ENCODE data around the gene PTPRR.

The PTPRR gene

DNA sequence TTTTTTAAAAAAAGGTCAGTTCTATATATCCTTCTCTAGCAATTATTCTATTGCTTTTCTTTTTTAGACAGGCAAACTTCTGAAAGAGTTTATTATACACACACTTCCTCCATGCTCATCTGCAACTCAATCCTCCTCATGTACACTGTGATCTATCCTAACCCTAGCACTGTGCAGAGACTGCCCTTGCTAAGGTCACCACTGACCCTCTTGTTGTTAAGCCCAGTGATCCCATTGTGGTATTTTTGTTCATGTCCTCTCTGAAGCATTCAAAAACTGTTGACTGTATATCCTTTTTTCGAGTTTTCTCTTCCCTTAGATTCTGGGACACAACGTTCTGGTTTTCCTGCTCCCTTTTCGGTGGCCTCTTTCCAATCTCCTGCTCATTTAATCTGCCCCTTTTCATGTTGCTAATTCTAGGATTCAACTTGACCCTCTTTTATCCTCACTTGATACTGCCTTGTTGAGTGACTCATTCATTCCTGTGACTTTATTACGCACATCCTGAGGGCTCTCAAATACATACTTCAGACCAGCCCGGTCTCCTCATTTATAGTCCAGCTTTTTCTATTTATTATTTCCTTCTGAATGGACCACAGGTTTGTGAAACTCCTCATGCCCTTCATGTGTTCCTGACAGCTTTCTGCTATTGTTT is 229.4 kb downstream of the PTPRR start:
- Histone ChIP-seq H2BK5ac (ENCODE audit: low read length) (no peak overlapping the region), H3K4ac (ENCODE audit: low read depth, low read length) (no peak overlapping the region), H3K27me3 (ENCODE audit: insufficient read depth, low read length, poor library complexity) (no peaks in the 10 kb centered on the region), H2AK5ac (ENCODE audit: low read length) (no peak overlapping the region), H3K27ac (ENCODE audit: low read depth, low read length) (no peak overlapping the region), H2BK15ac (replicated peaks; ENCODE audit: low read depth) (no peak overlapping the region), H3K18ac (ENCODE audit: low read length) (no peak overlapping the region), H3K4me1 (ENCODE audit: control insufficient read depth, low read depth, low read length) (no peaks in the 10 kb centered on the region), H3K4me2 (ENCODE audit: low read length) (no peak overlapping the region), H4K8ac (ENCODE audit: low read depth, low read length) (no peak overlapping the region), H3K79me1 (ENCODE audit: low read length) (no peaks in the 10 kb centered on the region), H3K79me2 (ENCODE audit: control insufficient read depth, insufficient read depth, low read length) (no peaks in the 10 kb centered on the region), H3K23ac (ENCODE audit: low read length) (no peak overlapping the region), H3K36me3 (ENCODE audit: control insufficient read depth, insufficient read depth, low read length) (no peaks in the 10 kb centered on the region), H3K56ac (ENCODE audit: low read length) (no peak overlapping the region), H4K5ac (ENCODE audit: low read length) (no peak overlapping the region), H3K4me3 (ENCODE audit: low read length) (no peak overlapping the region), H2BK120ac (ENCODE audit: low read depth, low read length) (no peak overlapping the region), H3K9ac (ENCODE audit: low read length) (no peak overlapping the region)
- no peak for DNase-seq
- no CpG with 5 or more reads among the region's 5 CpGs for WGBS (ENCODE audit: extremely low coverage, insufficient coverage, low lambda C conversion rate)

DNA sequence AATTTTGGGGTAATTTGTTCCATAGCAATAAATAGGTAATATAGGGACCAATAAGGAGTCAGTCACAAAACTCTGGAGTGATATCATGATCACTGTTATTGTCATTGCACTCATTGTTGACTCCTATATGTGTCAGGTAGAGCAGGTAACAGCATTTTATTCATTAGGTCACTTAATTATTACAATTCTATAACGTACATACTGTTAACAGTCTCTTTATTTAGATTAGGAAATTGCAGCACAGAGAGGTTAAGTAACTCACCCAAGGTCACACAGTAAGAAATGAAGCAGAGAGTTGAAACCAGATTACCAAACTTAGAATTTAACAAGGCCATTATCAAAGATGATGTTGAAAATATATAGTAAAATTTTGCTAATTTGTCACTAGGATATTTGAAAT is 233.6 kb downstream of the PTPRR start:
- no CpG with 5 or more reads among the region's 1 CpG for WGBS (ENCODE audit: extremely low coverage, insufficient coverage, low lambda C conversion rate)
- no peak overlapping the region for H3K23ac ChIP-seq (ENCODE audit: low read length)
- no peak overlapping the region for H2BK5ac ChIP-seq (ENCODE audit: low read length)

DNA sequence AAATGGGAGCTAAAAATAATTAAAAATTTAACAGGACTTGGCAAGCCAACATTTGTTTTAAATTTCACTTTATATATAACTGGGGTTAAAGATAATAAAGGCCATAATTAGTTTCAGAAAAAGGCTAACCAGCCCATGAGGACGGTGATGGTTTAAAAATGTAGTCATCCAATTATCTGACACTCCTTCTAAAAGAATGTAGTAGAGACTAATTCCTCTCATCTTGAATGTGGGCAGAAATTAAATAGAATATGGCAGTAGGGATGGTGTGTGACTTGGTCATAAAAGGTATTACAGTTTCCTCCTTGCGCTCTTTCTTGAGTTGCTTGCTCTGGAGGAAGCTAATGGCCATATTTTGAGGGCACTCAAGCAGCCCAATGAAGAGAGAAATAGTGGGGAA is 234.2 kb downstream of the PTPRR start:
- H2AK5ac ChIP-seq (ENCODE audit: low read length), result no peak overlapping the region
- no peak overlapping the region for H4K8ac ChIP-seq (ENCODE audit: low read depth, low read length)
- no peak overlapping the region for H3K18ac ChIP-seq (ENCODE audit: low read length)
- no peak overlapping the region for H4K5ac ChIP-seq (ENCODE audit: low read length)
- no peak overlapping the region for H3K4me2 ChIP-seq (ENCODE audit: low read length)
- H3K27me3 ChIP-seq (ENCODE audit: insufficient read depth, low read length, poor library complexity), result no peaks in the 10 kb centered on the region
- no peaks in the 10 kb centered on the region for H3K4me1 ChIP-seq (ENCODE audit: control insufficient read depth, low read depth, low read length)
- H3K27ac ChIP-seq (ENCODE audit: low read depth, low read length), result no peak overlapping the region
- no peaks in the 10 kb centered on the region for H3K79me1 ChIP-seq (ENCODE audit: low read length)
- H2BK15ac ChIP-seq (replicated peaks; ENCODE audit: low read depth), result no peak overlapping the region
- no peak for DNase-seq
- no peak overlapping the region for H3K4me3 ChIP-seq (ENCODE audit: low read length)
- H3K56ac ChIP-seq (ENCODE audit: low read length), result no peak overlapping the region
- no peaks in the 10 kb centered on the region for H3K36me3 ChIP-seq (ENCODE audit: control insufficient read depth, insufficient read depth, low read length)
- no CpG with 5 or more reads among the region's 2 CpGs for WGBS (ENCODE audit: extremely low coverage, insufficient coverage, low lambda C conversion rate)
- no peak overlapping the region for H3K4ac ChIP-seq (ENCODE audit: low read depth, low read length)
- no peak overlapping the region for H3K9ac ChIP-seq (ENCODE audit: low read length)
- no peak overlapping the region for H2BK5ac ChIP-seq (ENCODE audit: low read length)
- no peaks in the 10 kb centered on the region for H3K79me2 ChIP-seq (ENCODE audit: control insufficient read depth, insufficient read depth, low read length)
- H3K23ac ChIP-seq (ENCODE audit: low read length), result no peak overlapping the region
- H2BK120ac ChIP-seq (ENCODE audit: low read depth, low read length), result no peak overlapping the region

More for the DNA sequence above, 233.6 kb downstream of the PTPRR start:
- Histone ChIP-seq H3K79me2 (ENCODE audit: control insufficient read depth, insufficient read depth, low read length) (no peaks in the 10 kb centered on the region), H3K27me3 (ENCODE audit: insufficient read depth, low read length, poor library complexity) (no peaks in the 10 kb centered on the region), H3K4ac (ENCODE audit: low read depth, low read length) (no peak overlapping the region), H3K79me1 (ENCODE audit: low read length) (no peaks in the 10 kb centered on the region), H3K36me3 (ENCODE audit: control insufficient read depth, insufficient read depth, low read length) (no peaks in the 10 kb centered on the region), H3K4me3 (ENCODE audit: low read length) (no peak overlapping the region), H3K4me1 (ENCODE audit: control insufficient read depth, low read depth, low read length) (no peaks in the 10 kb centered on the region), H2AK5ac (ENCODE audit: low read length) (no peak overlapping the region), H4K5ac (ENCODE audit: low read length) (no peak overlapping the region), H3K18ac (ENCODE audit: low read length) (no peak overlapping the region), H2BK15ac (replicated peaks; ENCODE audit: low read depth) (no peak overlapping the region), H4K8ac (ENCODE audit: low read depth, low read length) (no peak overlapping the region), H2BK120ac (ENCODE audit: low read depth, low read length) (no peak overlapping the region), H3K56ac (ENCODE audit: low read length) (no peak overlapping the region), H3K27ac (ENCODE audit: low read depth, low read length) (no peak overlapping the region), H3K9ac (ENCODE audit: low read length) (no peak overlapping the region), H3K4me2 (ENCODE audit: low read length) (no peak overlapping the region)
- no peak for DNase-seq

DNA sequence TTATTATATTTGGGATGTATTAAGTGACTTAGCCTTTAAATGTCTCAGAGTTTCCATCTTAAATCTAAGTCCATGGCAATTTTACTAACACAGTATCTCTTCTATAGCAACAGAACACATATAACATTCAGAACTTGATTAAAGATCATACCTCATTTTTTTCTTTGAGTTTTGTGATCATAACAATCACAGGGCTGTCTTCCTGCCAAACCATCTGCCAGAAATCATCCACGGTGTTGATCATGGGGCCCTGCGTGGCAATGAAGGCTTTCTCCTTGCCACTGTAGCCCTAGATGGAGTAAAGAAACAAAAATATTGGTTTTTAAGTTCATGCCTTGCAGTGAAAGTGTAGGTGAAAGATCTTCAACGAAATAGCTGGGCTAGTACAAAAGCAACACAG is 236.6 kb downstream of the PTPRR start:
- Histone ChIP-seq H3K36me3 (ENCODE audit: control insufficient read depth, insufficient read depth, low read length) (no peaks in the 10 kb centered on the region), H3K27me3 (ENCODE audit: insufficient read depth, low read length, poor library complexity) (no peaks in the 10 kb centered on the region), H3K4me3 (ENCODE audit: low read length) (no peak overlapping the region), H2AK5ac (ENCODE audit: low read length) (no peak overlapping the region), H3K4ac (ENCODE audit: low read depth, low read length) (no peak overlapping the region), H4K5ac (ENCODE audit: low read length) (no peak overlapping the region), H3K27ac (ENCODE audit: low read depth, low read length) (no peak overlapping the region), H3K4me2 (ENCODE audit: low read length) (no peak overlapping the region), H3K56ac (ENCODE audit: low read length) (no peak overlapping the region), H3K4me1 (ENCODE audit: control insufficient read depth, low read depth, low read length) (no peaks in the 10 kb centered on the region), H2BK5ac (ENCODE audit: low read length) (no peak overlapping the region), H4K8ac (ENCODE audit: low read depth, low read length) (no peak overlapping the region), H2BK15ac (replicated peaks; ENCODE audit: low read depth) (no peak overlapping the region), H3K18ac (ENCODE audit: low read length) (no peak overlapping the region), H3K9ac (ENCODE audit: low read length) (no peak overlapping the region), H3K79me1 (ENCODE audit: low read length) (no peaks in the 10 kb centered on the region), H2BK120ac (ENCODE audit: low read depth, low read length) (no peak overlapping the region), H3K23ac (ENCODE audit: low read length) (no peak overlapping the region), H3K79me2 (ENCODE audit: control insufficient read depth, insufficient read depth, low read length) (no peaks in the 10 kb centered on the region)
- WGBS (ENCODE audit: extremely low coverage, insufficient coverage, low lambda C conversion rate), result no CpG with 5 or more reads among the region's 3 CpGs
- no peak for DNase-seq

DNA sequence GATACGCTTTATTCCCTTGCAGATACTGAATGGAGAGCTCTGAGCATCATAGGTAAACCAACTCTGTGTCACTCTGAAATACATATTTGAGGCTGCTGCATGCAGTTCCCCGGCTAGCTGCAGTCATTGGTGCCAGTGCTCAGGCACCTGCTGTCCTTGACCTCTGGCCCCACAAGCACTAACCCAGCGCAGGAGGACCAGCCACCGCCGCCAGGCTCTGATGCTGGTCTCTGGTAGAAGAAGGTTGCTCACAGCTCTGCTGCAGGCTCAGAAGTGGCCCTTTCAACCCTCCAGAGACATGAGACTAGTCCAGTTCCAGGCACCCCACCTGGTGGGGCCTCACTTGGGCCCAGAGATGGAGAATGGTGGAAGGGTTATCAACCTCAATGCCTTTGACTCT is 248.8 kb downstream of the PTPRR start:
- H3K36me3 ChIP-seq (ENCODE audit: control insufficient read depth, insufficient read depth, low read length), result no peaks in the 10 kb centered on the region
- no peak overlapping the region for H3K56ac ChIP-seq (ENCODE audit: low read length)
- H2AK5ac ChIP-seq (ENCODE audit: low read length), result no peak overlapping the region
- no peaks in the 10 kb centered on the region for H3K79me1 ChIP-seq (ENCODE audit: low read length)
- no peak for DNase-seq
- H3K79me2 ChIP-seq (ENCODE audit: control insufficient read depth, insufficient read depth, low read length), result no peaks in the 10 kb centered on the region
- H3K4me1 ChIP-seq (ENCODE audit: control insufficient read depth, low read depth, low read length), result no peaks in the 10 kb centered on the region
- H3K27me3 ChIP-seq (ENCODE audit: insufficient read depth, low read length, poor library complexity), result no peaks in the 10 kb centered on the region
- H3K18ac ChIP-seq (ENCODE audit: low read length), result no peak overlapping the region
- H2BK15ac ChIP-seq (replicated peaks; ENCODE audit: low read depth), result no peak overlapping the region
- H3K9ac ChIP-seq (ENCODE audit: low read length), result no peak overlapping the region
- H3K4me2 ChIP-seq (ENCODE audit: low read length), result no peak overlapping the region
- no peak overlapping the region for H4K5ac ChIP-seq (ENCODE audit: low read length)
- WGBS (ENCODE audit: extremely low coverage, insufficient coverage, low lambda C conversion rate), result no CpG with 5 or more reads among the region's 5 CpGs
- no peak overlapping the region for H2BK120ac ChIP-seq (ENCODE audit: low read depth, low read length)
- no peak overlapping the region for H2BK5ac ChIP-seq (ENCODE audit: low read length)
- no peak overlapping the region for H3K4ac ChIP-seq (ENCODE audit: low read depth, low read length)
- no peak overlapping the region for H3K23ac ChIP-seq (ENCODE audit: low read length)
- no peak overlapping the region for H3K27ac ChIP-seq (ENCODE audit: low read depth, low read length)
- H3K4me3 ChIP-seq (ENCODE audit: low read length), result no peak overlapping the region
- no peak overlapping the region for H4K8ac ChIP-seq (ENCODE audit: low read depth, low read length)

DNA sequence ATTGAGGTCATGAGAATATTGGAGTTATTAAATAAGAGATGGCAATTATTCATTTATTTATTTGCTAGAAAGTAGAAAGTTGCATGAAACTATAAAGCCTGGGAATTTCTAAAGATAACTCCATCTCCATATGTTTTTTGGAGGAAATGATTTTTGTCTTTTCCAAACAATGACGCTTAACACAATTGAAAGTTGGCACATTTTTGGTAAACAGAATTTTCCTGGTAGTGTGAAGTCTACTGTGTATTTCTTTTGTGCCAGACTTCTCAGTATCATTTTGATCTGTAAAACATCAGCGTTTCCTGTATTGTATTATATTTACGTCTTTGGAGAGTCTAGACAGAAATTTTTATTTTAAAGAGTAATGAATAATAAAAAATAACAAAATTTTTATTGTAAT is 249.6 kb downstream of the PTPRR start:
- no peak overlapping the region for H3K27ac ChIP-seq (ENCODE audit: low read depth, low read length)
- no peak overlapping the region for H3K4me2 ChIP-seq (ENCODE audit: low read length)
- H4K5ac ChIP-seq (ENCODE audit: low read length), result no peak overlapping the region
- H3K27me3 ChIP-seq (ENCODE audit: insufficient read depth, low read length, poor library complexity), result no peaks in the 10 kb centered on the region
- no peak overlapping the region for H3K18ac ChIP-seq (ENCODE audit: low read length)
- H2BK15ac ChIP-seq (replicated peaks; ENCODE audit: low read depth), result no peak overlapping the region
- no peak overlapping the region for H3K56ac ChIP-seq (ENCODE audit: low read length)
- no peak for DNase-seq
- no peaks in the 10 kb centered on the region for H3K4me1 ChIP-seq (ENCODE audit: control insufficient read depth, low read depth, low read length)
- no peaks in the 10 kb centered on the region for H3K36me3 ChIP-seq (ENCODE audit: control insufficient read depth, insufficient read depth, low read length)
- H2BK5ac ChIP-seq (ENCODE audit: low read length), result no peak overlapping the region
- no peak overlapping the region for H2AK5ac ChIP-seq (ENCODE audit: low read length)
- H3K4ac ChIP-seq (ENCODE audit: low read depth, low read length), result no peak overlapping the region
- H3K79me1 ChIP-seq (ENCODE audit: low read length), result no peaks in the 10 kb centered on the region
- H3K79me2 ChIP-seq (ENCODE audit: control insufficient read depth, insufficient read depth, low read length), result no peaks in the 10 kb centered on the region
- H3K9ac ChIP-seq (ENCODE audit: low read length), result no peak overlapping the region
- H2BK120ac ChIP-seq (ENCODE audit: low read depth, low read length), result no peak overlapping the region
- 100% methylated on average over 1 of the region's 3 CpGs for WGBS (ENCODE audit: extremely low coverage, insufficient coverage, low lambda C conversion rate)
- no peak overlapping the region for H4K8ac ChIP-seq (ENCODE audit: low read depth, low read length)
- no peak overlapping the region for H3K23ac ChIP-seq (ENCODE audit: low read length)
- H3K4me3 ChIP-seq (ENCODE audit: low read length), result no peak overlapping the region

Measured in mesendoderm (in vitro differentiated cells).